AG04450 (cell line): ENCODE data around the gene DPYD. TPM values are rescaled to one million over a fixed set of nuclear protein-coding genes. Genes with fewer than 3 reads are reported as not detected.

ENCODE experiments used
- CTCF ChIA-PET: fragments of 300-600, 350-600 bp; formaldehyde crosslinking; extraction: SDS; loops from one replicate; lab custom pipeline; 2022; ENCODE audit warnings: antibody characterized with exemption, inconsistent platforms; lab: Charles Lee
- POLR2A ChIA-PET: fragments of 350-600 bp; formaldehyde crosslinking; extraction: SDS; loops from one replicate; lab custom pipeline; 2021; ENCODE audit warnings: antibody characterized with exemption, inconsistent platforms; lab: Yijun Ruan, JAX
- DNase-seq: peaks from one replicate; pipeline ENCODE4 v3.0.0-alpha.2; 2011; ENCODE audit warnings: low read depth, low spot score
- H3K27ac ChIP-seq: one replicate; pipeline ENCODE4 v1.5.1; 2012; ENCODE audit warnings: low read depth, low read length, control low read depth
- H3K27me3 ChIP-seq: one replicate; pipeline ENCODE4 v1.6.0; 2012; ENCODE audit warnings: low read length; ENCODE audit not compliant: control insufficient read depth, insufficient read depth
- H3K4me3 ChIP-seq: 2 replicates; pipeline ENCODE4 v1.5.1; 2011; ENCODE audit warnings: mild to moderate bottlenecking, low read depth, low read length, control low read depth
- H3K9me3 ChIP-seq: 2 replicates; pipeline ENCODE4 v1.5.1; 2012; ENCODE audit warnings: low read length; ENCODE audit not compliant: control insufficient read depth, insufficient read depth
- polyA plus RNA-seq: library from polyadenylated mRNA; depleted of rRNA; stranded (reverse); fragments of >200 nt; gene quantifications from 2 replicates; pipeline ENCODE4 v1.2.3, GENCODE V29; 2011
- TF ChIP-seq, protein P1 (sequence below): IDR thresholded peaks from 2 replicates; pipeline ENCODE4 v1.5.1; 2011; ENCODE audit warnings: low read depth, low read length, control low read depth, inconsistent platforms

The DPYD gene
- polyA plus RNA-seq, 1 experiment: 21.4 TPM

GRCh38 chr1:97461782-97462181, 459.1 kb downstream of the DPYD start:
- H3K27me3 ChIP-seq: no peaks in the 10 kb centered on the region
- DNase-seq: no peak
- TF ChIP-seq, protein P1, sequence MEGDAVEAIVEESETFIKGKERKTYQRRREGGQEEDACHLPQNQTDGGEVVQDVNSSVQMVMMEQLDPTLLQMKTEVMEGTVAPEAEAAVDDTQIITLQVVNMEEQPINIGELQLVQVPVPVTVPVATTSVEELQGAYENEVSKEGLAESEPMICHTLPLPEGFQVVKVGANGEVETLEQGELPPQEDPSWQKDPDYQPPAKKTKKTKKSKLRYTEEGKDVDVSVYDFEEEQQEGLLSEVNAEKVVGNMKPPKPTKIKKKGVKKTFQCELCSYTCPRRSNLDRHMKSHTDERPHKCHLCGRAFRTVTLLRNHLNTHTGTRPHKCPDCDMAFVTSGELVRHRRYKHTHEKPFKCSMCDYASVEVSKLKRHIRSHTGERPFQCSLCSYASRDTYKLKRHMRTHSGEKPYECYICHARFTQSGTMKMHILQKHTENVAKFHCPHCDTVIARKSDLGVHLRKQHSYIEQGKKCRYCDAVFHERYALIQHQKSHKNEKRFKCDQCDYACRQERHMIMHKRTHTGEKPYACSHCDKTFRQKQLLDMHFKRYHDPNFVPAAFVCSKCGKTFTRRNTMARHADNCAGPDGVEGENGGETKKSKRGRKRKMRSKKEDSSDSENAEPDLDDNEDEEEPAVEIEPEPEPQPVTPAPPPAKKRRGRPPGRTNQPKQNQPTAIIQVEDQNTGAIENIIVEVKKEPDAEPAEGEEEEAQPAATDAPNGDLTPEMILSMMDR: no peak
- no peak overlapping the region for H3K4me3 ChIP-seq
- POLR2A ChIA-PET: no interaction called here
- CTCF ChIA-PET: no interaction called here
- H3K27ac ChIP-seq: no peak overlapping the region
- H3K9me3 ChIP-seq: peaks cover 8% of the 10 kb centered on the region

DNA sequence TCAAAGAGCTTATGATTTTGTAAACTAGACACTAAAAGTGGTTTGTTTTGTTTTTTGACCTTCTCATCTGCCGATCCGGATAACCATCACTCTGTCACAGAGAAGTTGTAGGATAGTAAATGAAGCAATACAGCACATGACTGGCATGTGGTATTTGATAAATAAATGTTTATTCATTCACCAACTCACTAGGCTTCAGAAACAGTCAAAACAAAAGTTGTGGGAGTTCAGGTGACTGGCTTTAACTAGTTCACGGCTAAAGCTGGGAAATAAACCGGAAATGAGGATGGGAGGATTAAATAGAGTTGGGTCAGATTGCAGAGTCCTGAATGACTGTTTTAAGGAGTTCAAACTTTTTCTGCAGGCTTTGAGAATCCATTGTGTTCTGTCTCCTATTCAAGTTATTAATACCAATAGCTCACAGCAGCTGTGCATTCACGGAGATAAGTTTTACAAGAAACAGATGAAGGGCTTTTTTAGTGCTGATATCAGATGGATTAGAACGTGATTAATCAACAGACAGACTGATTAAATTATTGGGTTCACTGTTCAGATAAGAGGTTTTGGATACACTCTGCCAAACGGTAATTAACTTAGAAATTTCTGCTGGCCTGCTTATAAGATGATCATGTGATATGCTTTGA, 463.3 kb downstream of the DPYD start:
- no peak for DNase-seq
- no peaks in the 10 kb centered on the region for H3K27me3 ChIP-seq
- TF ChIP-seq, protein P1: no peak
- no peaks in the 10 kb centered on the region for H3K9me3 ChIP-seq
- no peak overlapping the region for H3K27ac ChIP-seq
- ChIA-PET CTCF (no interaction called here), POLR2A (no interaction called here)
- no peak overlapping the region for H3K4me3 ChIP-seq

DNA sequence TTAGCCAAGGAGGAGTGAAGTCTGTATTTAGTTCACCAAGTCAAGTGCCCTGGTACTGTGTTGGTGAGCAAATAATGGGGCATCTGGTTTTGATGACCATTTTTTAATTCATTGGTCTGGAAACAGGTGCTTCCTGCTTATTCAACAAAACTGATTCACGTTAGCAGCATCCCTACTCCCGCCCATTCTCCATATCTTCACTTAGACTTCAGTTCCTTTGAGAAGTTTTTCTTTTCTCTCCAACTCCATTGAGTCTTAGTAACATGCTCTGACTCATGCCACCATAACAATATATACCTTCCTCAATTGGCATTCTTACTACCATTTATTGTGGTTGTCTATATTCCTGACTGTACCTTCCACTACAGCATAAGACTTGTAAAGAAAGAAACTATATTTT, 468.9 kb downstream of the DPYD start:
- CTCF ChIA-PET: no interaction called here
- no peak overlapping the region for H3K4me3 ChIP-seq
- H3K27me3 ChIP-seq: no peaks in the 10 kb centered on the region
- no peaks in the 10 kb centered on the region for H3K9me3 ChIP-seq
- no peak for DNase-seq
- POLR2A ChIA-PET: no interaction called here
- no peak overlapping the region for H3K27ac ChIP-seq
- TF ChIP-seq, protein P1: no peak

DNA sequence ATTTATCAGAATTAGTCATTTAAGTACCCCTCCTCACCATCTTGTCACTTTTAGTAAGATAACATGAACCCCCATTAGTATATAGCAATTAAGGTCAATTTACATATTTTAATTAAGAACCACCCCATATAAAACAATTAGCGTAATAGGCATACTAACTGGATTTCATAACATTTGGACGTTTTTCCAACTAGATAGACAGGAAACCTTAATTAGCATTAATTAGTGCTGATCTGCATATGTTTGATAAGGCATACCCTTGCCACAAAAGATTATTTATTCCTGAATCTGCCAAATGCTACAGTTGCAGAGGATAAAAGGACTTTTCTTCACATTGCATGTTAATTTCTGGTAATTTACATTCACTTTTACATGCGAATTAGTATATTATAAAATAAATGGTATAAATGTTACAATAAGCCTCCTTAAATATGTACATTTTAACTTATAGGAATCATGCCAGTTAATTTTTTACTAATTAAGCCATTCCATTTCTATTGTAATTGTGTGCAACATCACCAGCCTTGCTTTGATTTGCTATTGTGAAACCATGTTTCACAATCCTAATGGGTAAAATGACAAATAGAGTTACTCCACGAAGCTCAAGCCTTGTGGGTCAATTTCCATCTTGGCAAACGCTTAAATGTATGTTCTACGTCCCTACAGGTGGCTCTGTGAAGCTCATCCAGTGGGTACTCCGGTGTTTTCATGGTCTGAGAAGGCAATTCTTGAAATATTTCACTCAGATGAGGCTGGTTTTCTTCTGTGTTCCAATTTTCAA, 469.6 kb downstream of the DPYD start:
- Histone ChIP-seq H3K27ac (no peak overlapping the region), H3K9me3 (no peaks in the 10 kb centered on the region), H3K27me3 (no peaks in the 10 kb centered on the region), H3K4me3 (no peak overlapping the region)
- no peak for DNase-seq
- CTCF ChIA-PET: no interaction called here
- POLR2A ChIA-PET: no interaction called here
- TF ChIP-seq, protein P1: no peak

- DNase-seq: no peak
- TF ChIP-seq, protein P1: no peak
- Histone ChIP-seq H3K9me3 (no peaks in the 10 kb centered on the region), H3K27me3 (no peaks in the 10 kb centered on the region), H3K4me3 (no peak overlapping the region), H3K27ac (no peak overlapping the region)
- ChIA-PET CTCF (no interaction called here), POLR2A (no interaction called here)
Observed at GRCh38 chr1:97441966-97442365, 478.9 kb downstream of the DPYD start.
